GM21390 (cell line): ENCODE measurements around the gene GLIS1.

Source experiments
- ATAC-seq: cut with Tn5 transposase; IDR thresholded peaks from one replicate; pipeline ENCODE4 v1.9.1; 2021; ENCODE audit not compliant: unreplicated experiment

Gene GLIS1

DNA sequence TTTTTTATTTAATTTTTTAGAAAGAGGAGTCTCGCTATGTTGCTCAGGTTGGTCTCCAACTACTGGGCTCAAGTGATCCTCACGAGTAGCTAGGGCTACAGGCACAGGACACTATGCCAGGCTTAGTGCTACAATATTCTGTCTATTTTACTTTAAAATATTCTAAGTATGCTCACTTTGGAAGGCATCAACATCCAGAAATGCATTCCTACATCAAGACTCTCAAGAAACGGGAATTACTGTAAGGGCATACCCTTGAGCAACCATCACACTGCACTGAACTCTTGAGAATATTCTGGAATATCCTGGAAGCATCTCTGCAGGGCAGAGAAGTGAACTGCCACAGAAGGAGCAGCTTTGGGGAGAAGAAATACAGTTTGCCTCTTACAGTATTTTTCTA lies 280.3 kb downstream of the GLIS1 start:
- ATAC-seq: no peak
